SH-SY5Y (cell line): ENCODE measurements around the gene SMLR1.

ENCODE experiments used
- GATA2 ChIP-seq: IDR thresholded peaks from 2 replicates; pipeline ENCODE4 v1.6.1; 2011; ENCODE audit warnings: mild to moderate bottlenecking, low read depth, low read length
- GATA3 ChIP-seq: IDR thresholded peaks from 2 replicates; pipeline ENCODE4 v1.6.1; 2011; ENCODE audit warnings: low read depth, mild to moderate bottlenecking, low read length, moderate library complexity

The SMLR1 gene

GRCh38 chr6:130885392-130886192 lies 58.4 kb downstream of the SMLR1 start:
- TF ChIP-seq GATA3: no peak
- TF ChIP-seq GATA2: no peak
